Activated T-cell treated with anti-CD3 and anti-CD28 coated beads, Interleukin-2, amount 50 U/mL, for 24 hours (primary cell): ENCODE results near the gene CASTOR1.
A peak's percentile ranks its signal among the peaks of the same experiment; 100 is the strongest.

Experiments
- DNase-seq: peaks from one replicate; pipeline ENCODE4 v3.0.0-alpha.2; 2020
- H3K27ac Mint-ChIP-seq: 2 replicates; pipeline ENCODE4 v1.8.0; 2020; ENCODE audit warnings: mild to moderate bottlenecking, mixed read lengths
- H3K27me3 Mint-ChIP-seq: 2 replicates; pipeline ENCODE4 v1.8.0; 2020; ENCODE audit warnings: mixed read lengths
- H3K36me3 Mint-ChIP-seq: 2 replicates; pipeline ENCODE4 v1.8.0; 2020; ENCODE audit warnings: low read depth, mixed read lengths
- H3K4me1 Mint-ChIP-seq: 2 replicates; pipeline ENCODE4 v1.8.0; 2020; ENCODE audit warnings: low read depth, mixed read lengths
- H3K4me3 Mint-ChIP-seq: 2 replicates; pipeline ENCODE4 v1.8.0; 2020; ENCODE audit warnings: mild to moderate bottlenecking, moderate library complexity, mixed read lengths
- H3K9me3 Mint-ChIP-seq: 2 replicates; pipeline ENCODE4 v1.8.0; 2020; ENCODE audit warnings: mixed read lengths

The CASTOR1 gene

DNA sequence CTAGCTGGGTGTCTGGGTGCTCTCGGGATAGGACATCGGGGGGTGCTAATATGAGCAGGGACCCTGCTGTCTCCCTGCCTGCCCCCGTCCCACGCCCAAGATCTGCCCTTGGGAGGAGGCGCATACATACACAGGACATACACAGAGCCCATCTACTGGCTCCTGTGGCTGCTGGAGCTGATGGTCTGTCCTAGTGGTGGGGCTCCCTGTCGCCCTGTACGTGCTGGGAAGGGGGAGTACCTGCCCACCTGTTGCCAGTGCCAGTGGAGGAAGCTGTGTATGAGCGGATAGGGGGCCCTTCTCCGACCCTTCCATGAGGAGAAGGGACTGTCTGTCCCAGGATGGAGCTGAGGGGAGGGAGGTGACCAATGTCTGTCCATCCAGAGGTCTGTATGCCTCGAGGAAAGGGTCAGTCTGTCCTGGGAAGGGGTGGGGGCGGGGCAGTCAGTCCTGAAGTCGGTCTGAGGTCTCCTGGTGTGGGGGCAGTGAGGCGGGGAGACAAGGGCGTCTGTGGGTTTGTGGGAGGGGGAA lies 36.5 kb upstream of the CASTOR1 start:
- no peaks in the 10 kb centered on the region for H3K27me3 Mint-ChIP-seq
- H3K4me3 Mint-ChIP-seq, result peak overlapping the region; percentile 84
- peaks cover 52% of the 10 kb centered on the region for H3K36me3 Mint-ChIP-seq
- peak overlapping the region; percentile 86 for H3K27ac Mint-ChIP-seq
- DNase-seq, result no peak
- no peaks in the 10 kb centered on the region for H3K9me3 Mint-ChIP-seq
- peaks cover 60% of the 10 kb centered on the region for H3K4me1 Mint-ChIP-seq

DNA sequence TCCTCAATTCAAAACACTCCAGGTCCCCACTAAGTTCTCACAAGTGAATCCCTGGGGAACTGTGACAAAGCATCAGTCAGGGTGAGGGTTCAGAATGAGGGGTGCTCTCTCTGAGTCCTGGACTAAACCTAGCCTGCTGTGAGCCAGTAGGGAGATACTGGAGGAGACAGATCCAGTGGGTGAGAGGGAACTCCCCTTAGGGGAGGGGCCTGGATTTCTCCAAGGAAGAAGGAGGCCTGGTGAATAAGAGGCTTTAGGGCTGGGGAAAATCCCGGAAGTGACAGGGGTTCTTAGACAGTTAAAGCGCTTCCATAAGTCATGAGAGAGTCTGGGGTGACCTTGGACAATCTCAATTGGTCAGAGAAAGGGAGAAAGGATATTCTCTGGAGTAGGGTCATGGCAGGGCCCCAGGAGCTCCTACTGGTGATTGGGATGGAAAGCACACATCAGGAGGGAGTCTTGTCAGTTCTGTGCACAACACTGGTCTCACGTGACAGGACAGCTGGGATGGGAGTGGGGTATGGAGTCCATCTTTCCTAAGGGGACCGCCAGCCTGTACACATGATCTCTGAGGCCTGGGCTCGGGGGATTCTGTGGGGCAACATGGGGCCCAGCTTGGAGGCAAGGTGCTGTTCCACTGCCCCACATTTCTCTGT lies 35.9 kb upstream of the CASTOR1 start:
- H3K27ac Mint-ChIP-seq, result peak overlapping the region; percentile 86
- H3K36me3 Mint-ChIP-seq, result peaks cover 51% of the 10 kb centered on the region
- DNase-seq, result no peak
- H3K4me1 Mint-ChIP-seq, result peaks cover 64% of the 10 kb centered on the region
- H3K4me3 Mint-ChIP-seq, result peak overlapping the region; percentile 84
- no peaks in the 10 kb centered on the region for H3K9me3 Mint-ChIP-seq
- no peaks in the 10 kb centered on the region for H3K27me3 Mint-ChIP-seq

DNA sequence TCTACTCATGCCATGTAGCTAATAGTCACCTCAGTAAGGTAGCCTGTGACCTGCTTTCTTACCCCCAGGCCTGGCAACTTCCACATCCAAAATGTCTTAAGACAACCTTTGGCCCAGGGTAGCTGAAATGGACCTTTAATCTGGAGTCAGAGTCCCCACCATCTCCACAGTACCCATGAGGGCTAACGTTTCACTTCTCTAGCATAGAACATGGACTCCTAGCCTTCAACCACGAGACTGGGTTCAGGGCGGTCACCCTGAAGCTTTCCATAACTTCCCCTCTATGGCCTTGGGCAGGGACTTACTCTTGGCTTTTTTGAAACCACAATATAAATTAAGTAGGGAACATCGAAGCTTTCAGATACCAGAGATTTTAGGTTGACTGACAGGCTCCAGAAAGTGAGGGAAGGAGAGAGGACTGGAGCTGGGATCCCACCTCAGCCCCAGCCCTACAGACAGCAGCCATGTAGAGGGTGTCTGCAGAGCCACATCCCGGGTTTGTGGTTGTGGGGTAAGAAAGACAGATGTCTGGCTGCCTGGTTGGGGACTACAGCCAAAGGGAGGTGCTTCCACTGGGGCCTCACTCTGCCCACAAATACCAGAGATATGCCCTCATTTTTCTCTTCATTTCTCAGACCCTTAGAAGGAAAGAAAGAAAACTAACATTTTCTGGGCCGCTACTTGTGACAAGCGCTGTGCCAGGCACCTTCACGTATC lies 34.9 kb upstream of the CASTOR1 start:
- Mint-ChIP-seq H3K9me3 (no peaks in the 10 kb centered on the region), H3K27me3 (no peaks in the 10 kb centered on the region), H3K27ac (peak overlapping the region; percentile 86), H3K4me1 (peaks cover 74% of the 10 kb centered on the region), H3K4me3 (peak overlapping the region; percentile 84), H3K36me3 (peaks cover 44% of the 10 kb centered on the region)
- no peak for DNase-seq

DNA sequence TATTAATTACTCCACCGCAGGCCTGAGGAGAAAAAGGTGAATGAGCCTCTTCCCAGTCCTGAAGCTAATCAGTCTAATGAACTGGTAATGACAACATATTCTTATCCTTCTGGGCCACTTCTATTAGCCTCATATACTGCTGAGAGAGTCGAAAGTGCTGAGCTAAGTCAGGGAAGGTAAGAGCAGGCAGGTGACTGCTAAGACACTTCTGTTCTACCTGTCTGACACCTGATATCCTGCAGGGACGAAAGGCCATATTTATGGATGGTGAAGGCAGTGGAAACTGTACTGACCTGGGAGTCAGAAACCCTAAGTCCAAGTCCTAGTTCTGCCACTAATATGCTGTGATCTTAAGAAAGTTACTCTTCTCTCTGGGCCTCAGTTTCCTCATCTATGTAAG lies 33.9 kb upstream of the CASTOR1 start:
- Mint-ChIP-seq H3K27ac (peak overlapping the region; percentile 86), H3K4me1 (peaks cover 83% of the 10 kb centered on the region), H3K4me3 (no peak overlapping the region), H3K9me3 (no peaks in the 10 kb centered on the region), H3K27me3 (no peaks in the 10 kb centered on the region), H3K36me3 (peaks cover 39% of the 10 kb centered on the region)
- no peak for DNase-seq

DNA sequence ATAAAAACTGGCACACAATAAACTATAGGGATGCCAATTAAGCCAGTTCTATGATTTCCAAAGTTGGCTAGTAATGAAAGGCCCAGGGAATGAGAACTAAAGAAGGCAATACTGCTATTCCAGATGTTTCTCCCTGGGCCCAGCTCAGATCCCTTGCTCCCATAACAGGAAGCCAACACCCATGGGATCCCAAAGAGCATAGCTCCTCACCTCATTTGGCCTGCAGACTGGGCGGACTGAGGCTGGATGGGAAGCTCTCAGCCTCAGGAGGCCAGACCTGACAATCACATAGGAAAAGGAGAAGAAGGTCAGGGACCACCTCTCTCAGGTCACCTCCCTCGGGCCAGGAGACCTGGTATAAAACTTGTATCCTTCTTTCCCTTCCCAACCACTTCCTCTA lies 32.2 kb upstream of the CASTOR1 start:
- H3K27ac Mint-ChIP-seq, result peak overlapping the region; percentile 78
- peaks cover 89% of the 10 kb centered on the region for H3K4me1 Mint-ChIP-seq
- no peak for DNase-seq
- H3K9me3 Mint-ChIP-seq, result no peaks in the 10 kb centered on the region
- no peaks in the 10 kb centered on the region for H3K27me3 Mint-ChIP-seq
- H3K36me3 Mint-ChIP-seq, result peaks cover 44% of the 10 kb centered on the region
- no peak overlapping the region for H3K4me3 Mint-ChIP-seq

DNA sequence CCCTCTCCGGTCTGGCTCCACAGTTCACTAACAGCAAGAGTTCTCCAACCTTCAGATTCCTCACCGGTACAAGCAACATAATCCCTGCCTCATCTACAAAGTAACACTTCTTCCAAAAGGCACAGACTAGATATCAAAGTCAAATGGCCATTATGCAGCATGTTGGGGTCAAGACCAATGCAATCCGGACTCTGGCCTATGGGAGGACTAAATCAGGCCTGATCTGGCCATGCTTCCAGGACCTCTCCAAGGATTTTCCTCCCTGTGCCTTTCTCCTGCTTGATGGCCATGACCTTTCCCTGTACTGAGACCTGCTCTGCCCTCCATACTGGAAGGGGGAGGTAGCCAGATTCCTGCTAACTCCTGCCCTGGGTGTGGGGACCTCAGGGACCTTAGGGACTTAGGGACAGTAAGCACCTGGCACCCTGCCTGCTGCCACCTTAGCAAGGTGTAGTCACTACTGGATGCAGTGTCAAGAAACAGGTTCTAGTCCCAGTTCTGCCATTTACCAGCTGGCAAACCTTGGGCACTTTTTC lies 30.8 kb upstream of the CASTOR1 start:
- Mint-ChIP-seq H3K27ac (peak overlapping the region; percentile 83), H3K9me3 (no peaks in the 10 kb centered on the region), H3K27me3 (no peaks in the 10 kb centered on the region), H3K4me3 (no peak overlapping the region), H3K36me3 (peaks cover 42% of the 10 kb centered on the region), H3K4me1 (peaks cover 92% of the 10 kb centered on the region)
- no peak for DNase-seq

DNA sequence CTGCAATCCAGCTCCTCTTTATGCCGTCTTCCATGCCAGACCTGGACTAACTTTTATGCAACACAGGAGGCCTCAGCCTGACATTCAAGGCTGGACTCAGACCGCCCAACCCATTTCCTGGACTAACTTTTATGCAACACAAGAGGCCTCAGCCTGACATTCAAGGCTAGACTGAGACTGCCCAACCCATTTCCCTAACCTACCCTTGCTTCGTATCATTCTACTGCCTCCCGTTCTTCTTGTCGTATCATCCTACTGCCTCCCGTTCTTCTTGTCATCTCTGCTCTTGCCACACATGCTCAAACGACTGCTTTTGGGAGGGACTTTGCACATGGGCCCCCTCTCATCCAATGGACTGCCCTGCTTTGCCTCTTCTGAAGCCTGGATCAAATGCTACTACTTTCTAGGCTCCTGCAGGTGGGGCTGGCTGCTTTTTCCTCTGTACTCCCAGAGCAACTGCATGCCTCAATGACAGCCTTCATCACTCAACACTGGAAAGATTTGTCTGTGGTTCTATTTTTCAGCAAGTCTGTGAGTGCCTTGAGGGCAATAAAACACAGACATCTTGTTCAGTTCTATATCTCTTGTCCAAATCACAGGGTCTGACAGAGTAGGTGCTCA lies 29.6 kb upstream of the CASTOR1 start:
- Mint-ChIP-seq H3K4me1 (peaks cover 92% of the 10 kb centered on the region), H3K36me3 (peaks cover 39% of the 10 kb centered on the region), H3K27me3 (no peaks in the 10 kb centered on the region), H3K4me3 (no peak overlapping the region), H3K9me3 (no peaks in the 10 kb centered on the region), H3K27ac (peak overlapping the region; percentile 83)
- no peak for DNase-seq

DNA sequence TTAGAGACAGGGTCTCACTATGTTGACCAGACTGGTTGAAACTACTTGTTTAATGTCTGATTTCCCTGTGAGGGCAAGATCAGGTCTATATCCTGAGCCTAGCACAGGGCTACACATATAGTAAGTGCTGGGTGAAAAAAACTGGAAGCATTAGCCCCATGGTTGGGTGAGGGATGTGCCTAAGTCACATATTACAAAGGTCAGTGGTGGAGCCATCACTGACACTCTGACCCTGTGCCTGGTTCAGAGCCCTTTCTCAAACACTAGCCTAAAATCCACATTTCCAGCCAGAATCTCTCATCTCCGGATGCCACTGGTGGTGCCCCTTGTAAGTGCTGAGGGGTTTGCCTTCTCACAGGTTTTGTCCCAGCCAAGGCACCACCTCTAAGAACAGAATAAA lies 28.5 kb upstream of the CASTOR1 start:
- H3K9me3 Mint-ChIP-seq, result no peaks in the 10 kb centered on the region
- H3K4me3 Mint-ChIP-seq, result no peak overlapping the region
- peaks cover 91% of the 10 kb centered on the region for H3K4me1 Mint-ChIP-seq
- H3K27ac Mint-ChIP-seq, result peak overlapping the region; percentile 83
- no peaks in the 10 kb centered on the region for H3K27me3 Mint-ChIP-seq
- H3K36me3 Mint-ChIP-seq, result peaks cover 33% of the 10 kb centered on the region
- no peak for DNase-seq

DNA sequence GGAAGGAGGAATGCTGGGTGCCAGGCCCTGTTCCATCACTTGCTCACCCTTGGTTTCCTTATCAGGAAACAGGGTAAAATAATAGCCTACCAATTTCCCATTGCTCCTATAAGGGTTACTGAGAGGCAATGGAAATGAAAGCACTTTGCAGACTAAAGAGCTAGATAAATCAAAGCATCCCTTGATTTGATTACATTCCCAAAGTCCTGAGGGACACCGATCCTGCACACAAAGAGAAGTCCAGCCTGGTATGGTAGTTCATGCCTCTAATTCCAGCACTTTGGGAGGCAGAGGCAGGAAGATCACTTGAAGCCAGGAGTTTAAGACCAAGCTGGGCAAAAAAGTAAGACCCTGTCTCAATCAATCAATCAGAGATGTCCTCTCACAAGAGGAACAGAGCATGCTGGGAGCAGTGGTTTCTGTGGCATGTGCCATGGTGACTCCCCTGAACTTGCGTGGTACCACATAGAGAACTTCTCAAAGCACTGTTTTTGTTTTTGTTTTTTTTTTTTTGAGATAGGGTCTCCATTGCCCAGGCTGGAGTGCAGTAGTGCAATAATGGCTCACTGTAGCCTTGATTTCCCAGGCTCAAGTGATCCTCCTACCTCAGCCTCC lies 26.8 kb upstream of the CASTOR1 start:
- Mint-ChIP-seq H3K27me3 (no peaks in the 10 kb centered on the region), H3K27ac (peak overlapping the region; percentile 92), H3K9me3 (no peaks in the 10 kb centered on the region), H3K4me3 (no peak overlapping the region), H3K4me1 (peaks cover 96% of the 10 kb centered on the region), H3K36me3 (peaks cover 27% of the 10 kb centered on the region)
- DNase-seq, result no peak

DNA sequence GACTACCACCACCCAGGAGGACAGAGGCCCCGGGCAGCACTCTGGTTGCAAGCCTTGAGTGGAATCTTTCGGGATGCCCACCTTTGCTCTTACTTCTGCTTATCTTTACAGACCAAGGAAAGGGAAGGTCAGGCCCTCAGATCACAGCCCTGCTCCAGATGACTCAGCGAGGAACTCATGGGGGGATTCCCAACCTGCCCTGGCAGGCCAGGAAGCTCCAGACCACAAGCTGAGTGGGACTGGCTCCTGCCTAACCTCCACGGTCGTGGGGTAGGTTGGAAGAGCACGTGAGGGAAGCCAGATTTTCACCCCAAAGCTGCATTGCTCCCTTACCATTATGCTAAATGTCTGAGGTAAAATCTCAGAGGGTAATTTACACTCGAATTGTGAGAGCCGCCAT lies 25.6 kb upstream of the CASTOR1 start:
- H3K36me3 Mint-ChIP-seq, result peaks cover 20% of the 10 kb centered on the region

DNA sequence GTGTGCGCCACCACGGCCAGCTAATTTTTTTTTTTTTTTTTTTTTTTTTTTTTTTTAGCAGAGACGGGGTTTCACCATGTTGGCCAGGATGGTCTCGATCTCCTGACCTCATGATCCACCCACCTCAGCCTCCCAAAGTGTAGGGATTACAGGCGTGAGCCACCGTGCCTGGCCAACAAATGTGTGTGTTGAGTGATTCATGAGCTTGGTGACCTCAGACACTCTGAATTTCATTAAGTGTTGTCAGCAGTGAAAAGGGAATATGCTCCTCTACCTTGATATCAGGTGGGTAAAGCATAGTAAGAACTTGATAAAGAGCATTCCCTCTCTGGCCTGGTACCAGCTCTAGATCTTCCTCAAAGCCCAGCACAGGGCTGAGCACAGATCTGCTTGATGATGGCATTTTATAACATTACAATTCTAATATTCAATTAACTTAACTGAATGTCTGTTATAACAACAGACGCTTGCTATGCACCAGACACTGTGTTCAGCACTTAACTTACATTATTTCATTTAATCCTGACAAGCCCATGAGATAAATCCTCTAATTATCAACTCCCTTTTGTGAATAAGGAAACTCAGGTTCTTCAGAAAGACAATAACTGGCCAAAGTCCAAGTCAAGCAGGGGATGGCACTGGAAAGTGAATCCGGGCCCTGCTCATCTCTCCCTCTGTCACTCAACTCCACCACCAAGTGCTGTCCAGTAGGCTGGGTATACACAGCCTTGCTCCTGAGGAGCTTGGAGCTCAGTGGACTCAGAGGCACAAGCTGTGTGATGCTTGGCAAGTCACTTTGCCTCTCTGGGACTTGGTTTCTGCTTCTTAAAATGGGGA lies 24.4 kb upstream of the CASTOR1 start:
- H3K4me3 Mint-ChIP-seq, result no peak overlapping the region

More for the DNA sequence above, 25.6 kb upstream of the CASTOR1 start:
- Mint-ChIP-seq H3K4me1 (peaks cover 96% of the 10 kb centered on the region), H3K27ac (peak overlapping the region; percentile 92), H3K4me3 (peak overlapping the region; percentile 12), H3K27me3 (no peaks in the 10 kb centered on the region), H3K9me3 (no peaks in the 10 kb centered on the region)
- DNase-seq, result peak; percentile 61

DNA sequence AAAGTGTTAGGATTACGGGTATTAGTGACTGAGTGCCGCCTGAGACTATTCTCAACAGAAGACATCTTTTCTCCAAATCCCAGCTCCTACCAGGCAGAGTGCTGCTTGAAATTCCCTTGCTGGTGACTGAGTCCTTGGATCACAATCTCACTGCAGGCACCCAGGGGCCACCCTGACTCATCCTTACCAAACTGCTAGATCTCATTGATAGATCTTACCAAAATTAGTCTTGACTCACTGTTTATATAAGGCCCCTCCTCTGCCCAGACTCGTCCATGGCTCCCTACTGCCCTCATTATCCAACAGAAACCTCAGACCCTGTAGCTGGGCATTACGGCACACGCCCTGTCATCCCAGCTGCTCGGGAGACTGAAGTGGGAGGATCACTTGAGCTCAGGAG lies 22.7 kb upstream of the CASTOR1 start:
- no peak for DNase-seq
- no peak overlapping the region for H3K4me3 Mint-ChIP-seq

More for the DNA sequence above, 24.4 kb upstream of the CASTOR1 start:
- no peaks in the 10 kb centered on the region for H3K9me3 Mint-ChIP-seq
- DNase-seq, result no peak
- H3K27me3 Mint-ChIP-seq, result no peaks in the 10 kb centered on the region
- peak overlapping the region; percentile 92 for H3K27ac Mint-ChIP-seq
- H3K4me1 Mint-ChIP-seq, result peaks cover 96% of the 10 kb centered on the region
- peaks cover 20% of the 10 kb centered on the region for H3K36me3 Mint-ChIP-seq

DNA sequence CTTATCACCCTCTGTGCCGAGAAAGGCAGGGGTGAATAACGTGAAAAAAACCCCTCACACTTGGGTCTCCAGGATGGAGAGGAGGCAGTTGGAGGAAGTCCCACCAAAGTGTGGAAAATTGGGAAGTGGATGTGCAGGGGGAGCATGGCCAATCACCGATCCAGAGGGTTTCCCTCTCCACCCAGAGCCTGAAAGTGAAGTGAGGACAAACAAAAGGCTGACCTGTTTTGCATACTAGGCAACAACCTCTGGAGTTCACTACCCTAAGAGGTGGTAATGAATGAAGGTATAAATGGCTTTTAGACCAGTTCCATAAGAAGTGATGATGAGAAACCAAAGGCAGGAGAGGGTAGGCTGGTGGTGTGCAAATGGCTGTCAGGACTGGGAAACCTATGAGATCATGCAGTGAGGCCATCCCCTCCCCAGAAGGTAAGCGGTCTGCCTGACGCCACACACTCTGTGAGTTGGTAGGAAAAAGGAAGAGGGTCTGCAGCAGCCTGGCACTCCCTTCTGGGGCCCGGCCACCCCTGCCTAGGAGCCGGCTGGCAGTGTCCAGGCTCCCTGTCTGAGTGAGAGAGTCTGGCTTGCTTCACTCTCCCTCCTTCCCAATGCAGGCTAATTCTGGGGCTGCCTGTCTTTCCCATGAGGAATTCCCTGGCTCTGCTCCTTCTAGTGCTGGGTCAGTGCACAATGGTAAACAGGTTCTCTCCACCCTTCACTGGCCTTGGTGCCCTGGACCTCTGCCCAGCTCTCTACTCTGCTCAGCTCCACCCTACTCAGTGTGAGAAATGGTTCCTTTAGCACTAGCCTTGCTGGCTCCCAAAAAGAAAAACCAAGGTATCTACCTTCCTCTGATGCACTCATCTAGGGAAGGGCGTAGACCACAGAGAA lies 21.8 kb upstream of the CASTOR1 start:
- Mint-ChIP-seq H3K27ac (peak overlapping the region; percentile 85), H3K4me3 (no peak overlapping the region), H3K36me3 (peaks cover 8% of the 10 kb centered on the region), H3K4me1 (peaks cover 96% of the 10 kb centered on the region), H3K27me3 (no peaks in the 10 kb centered on the region), H3K9me3 (no peaks in the 10 kb centered on the region)
- no peak for DNase-seq

More for the DNA sequence above, 22.7 kb upstream of the CASTOR1 start:
- no peaks in the 10 kb centered on the region for H3K27me3 Mint-ChIP-seq
- H3K9me3 Mint-ChIP-seq, result no peaks in the 10 kb centered on the region
- H3K4me1 Mint-ChIP-seq, result peaks cover 95% of the 10 kb centered on the region
- peaks cover 8% of the 10 kb centered on the region for H3K36me3 Mint-ChIP-seq
- peak overlapping the region; percentile 85 for H3K27ac Mint-ChIP-seq
